ENCODE results near the gene BST1. TPM values are rescaled to one million over a fixed set of nuclear protein-coding genes. Genes with fewer than 3 reads are reported as not detected.

BST1 gene
- polyA plus RNA-seq, 1 experiment = 27.6 TPM

DNA sequence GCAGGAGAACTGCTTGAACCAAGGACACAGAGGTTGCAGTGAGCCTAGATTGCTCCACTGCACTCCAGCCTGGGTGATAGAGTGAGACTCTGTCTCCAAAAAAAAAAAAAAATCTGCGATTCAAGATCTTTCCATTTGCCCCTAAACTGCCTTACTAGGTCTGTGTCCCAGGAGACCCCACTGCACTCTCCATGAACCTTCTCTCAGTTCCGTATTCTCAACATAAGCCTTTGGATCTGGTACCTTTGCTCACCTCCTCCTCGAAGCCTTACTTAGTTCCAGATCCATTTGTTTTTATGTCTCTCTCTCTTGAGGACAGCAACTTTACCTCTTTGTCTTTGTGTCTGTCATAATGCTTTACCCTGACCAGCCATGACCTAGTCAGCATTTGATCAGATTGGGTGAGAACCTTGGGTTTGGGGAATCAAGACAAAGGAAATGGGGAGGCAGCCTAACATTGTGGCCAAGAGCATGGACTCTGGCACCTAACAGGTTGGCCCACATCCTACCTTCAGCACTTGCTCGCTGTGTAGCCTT lies 33.7 kb downstream of the BST1 start:
- TF ChIP-seq, protein P1, sequence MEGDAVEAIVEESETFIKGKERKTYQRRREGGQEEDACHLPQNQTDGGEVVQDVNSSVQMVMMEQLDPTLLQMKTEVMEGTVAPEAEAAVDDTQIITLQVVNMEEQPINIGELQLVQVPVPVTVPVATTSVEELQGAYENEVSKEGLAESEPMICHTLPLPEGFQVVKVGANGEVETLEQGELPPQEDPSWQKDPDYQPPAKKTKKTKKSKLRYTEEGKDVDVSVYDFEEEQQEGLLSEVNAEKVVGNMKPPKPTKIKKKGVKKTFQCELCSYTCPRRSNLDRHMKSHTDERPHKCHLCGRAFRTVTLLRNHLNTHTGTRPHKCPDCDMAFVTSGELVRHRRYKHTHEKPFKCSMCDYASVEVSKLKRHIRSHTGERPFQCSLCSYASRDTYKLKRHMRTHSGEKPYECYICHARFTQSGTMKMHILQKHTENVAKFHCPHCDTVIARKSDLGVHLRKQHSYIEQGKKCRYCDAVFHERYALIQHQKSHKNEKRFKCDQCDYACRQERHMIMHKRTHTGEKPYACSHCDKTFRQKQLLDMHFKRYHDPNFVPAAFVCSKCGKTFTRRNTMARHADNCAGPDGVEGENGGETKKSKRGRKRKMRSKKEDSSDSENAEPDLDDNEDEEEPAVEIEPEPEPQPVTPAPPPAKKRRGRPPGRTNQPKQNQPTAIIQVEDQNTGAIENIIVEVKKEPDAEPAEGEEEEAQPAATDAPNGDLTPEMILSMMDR (IDR thresholded peaks at IDR 0.05; ENCODE audit: low read depth, low read length) = no peak
- no peak for DNase-seq (ENCODE audit: low read depth, low spot score)
- POLR2A ChIA-PET = no interaction called here
- Histone ChIP-seq H3K9me3 (ENCODE audit: control insufficient read depth, insufficient read depth, low read length) (peaks cover 7% of the 10 kb centered on the region; the same call in 1 of the 2 replicates), H3K27me3 (ENCODE audit: control insufficient read depth, insufficient read depth, low read length) (no peaks in the 10 kb centered on the region), H3K4me3 (ENCODE audit: low read depth, low read length) (no peak overlapping the region), H3K27ac (ENCODE audit: low read depth, low read length) (no peak overlapping the region)
- CTCF ChIA-PET = interaction anchor here (1.0 kb wide), 1 partner anchor 145 kb away, joined by 3 read pairs; no protein-coding TSS in a partner anchor

DNA sequence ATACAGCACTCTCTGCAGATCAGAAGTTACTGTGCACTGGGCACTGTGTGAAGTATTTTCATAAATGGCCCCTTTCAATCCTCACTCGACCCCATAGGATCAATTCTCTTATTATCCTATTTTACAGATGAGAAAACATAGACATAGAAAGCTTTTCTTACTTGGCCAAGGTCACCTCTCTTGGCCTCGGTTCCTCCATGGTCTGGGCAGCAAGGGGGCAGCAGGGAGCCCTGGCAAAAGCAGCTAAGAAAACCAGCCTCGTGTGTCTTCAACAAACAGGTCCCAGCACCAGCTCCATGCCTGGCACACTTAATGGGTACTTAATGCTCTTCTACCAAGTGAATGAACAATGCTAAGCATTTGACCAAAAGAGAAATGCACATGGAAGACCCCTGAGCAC lies 34.4 kb downstream of the BST1 start:
- TF ChIP-seq, protein P1 (IDR thresholded peaks at IDR 0.05; ENCODE audit: low read depth, low read length) = no peak
- ChIA-PET POLR2A (no interaction called here), CTCF (interaction anchor here (1.0 kb wide), 1 partner anchor 145 kb away, joined by 3 read pairs; no protein-coding TSS in a partner anchor)
- H3K27me3 ChIP-seq (ENCODE audit: control insufficient read depth, insufficient read depth, low read length) = no peaks in the 10 kb centered on the region
- H3K4me3 ChIP-seq (ENCODE audit: low read depth, low read length) = no peak overlapping the region
- no peak for DNase-seq (ENCODE audit: low read depth, low spot score)
- peaks cover 14% of the 10 kb centered on the region; the same call in 1 of the 2 replicates for H3K9me3 ChIP-seq (ENCODE audit: control insufficient read depth, insufficient read depth, low read length)
- no peak overlapping the region for H3K27ac ChIP-seq (ENCODE audit: low read depth, low read length)

DNA sequence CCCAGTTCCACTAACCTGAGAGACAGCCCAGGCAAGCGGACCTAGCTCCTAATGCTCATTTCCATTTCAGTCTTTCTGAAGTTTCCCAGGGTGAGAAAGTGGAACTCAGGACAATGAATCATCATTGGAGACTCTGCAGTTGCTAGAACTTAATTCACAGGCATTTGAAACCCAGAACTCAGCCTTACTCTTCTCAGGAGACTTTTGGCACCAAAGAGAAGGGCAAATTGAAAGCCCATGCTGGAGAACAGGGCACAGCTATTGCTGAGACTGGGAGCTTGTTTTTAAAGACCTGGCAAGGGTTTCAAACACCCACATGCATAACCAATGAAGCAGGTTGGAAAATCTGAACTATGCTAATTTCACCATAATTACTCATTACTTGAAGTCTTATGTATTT lies 36.0 kb downstream of the BST1 start:
- H3K4me3 ChIP-seq (ENCODE audit: low read depth, low read length) = no peak overlapping the region
- DNase-seq (ENCODE audit: low read depth, low spot score) = no peak
- H3K9me3 ChIP-seq (ENCODE audit: control insufficient read depth, insufficient read depth, low read length) = peaks cover 20% of the 10 kb centered on the region; the same call in 1 of the 2 replicates
- H3K27me3 ChIP-seq (ENCODE audit: control insufficient read depth, insufficient read depth, low read length) = no peaks in the 10 kb centered on the region
- no peak overlapping the region for H3K27ac ChIP-seq (ENCODE audit: low read depth, low read length)
- CTCF ChIA-PET = no interaction called here
- POLR2A ChIA-PET = interaction anchor here (0.7 kb wide), 1 partner anchor 76 kb away, joined by 4 read pairs; no protein-coding TSS in a partner anchor
- TF ChIP-seq, protein P1 (IDR thresholded peaks at IDR 0.05; ENCODE audit: low read depth, low read length) = no peak

DNA sequence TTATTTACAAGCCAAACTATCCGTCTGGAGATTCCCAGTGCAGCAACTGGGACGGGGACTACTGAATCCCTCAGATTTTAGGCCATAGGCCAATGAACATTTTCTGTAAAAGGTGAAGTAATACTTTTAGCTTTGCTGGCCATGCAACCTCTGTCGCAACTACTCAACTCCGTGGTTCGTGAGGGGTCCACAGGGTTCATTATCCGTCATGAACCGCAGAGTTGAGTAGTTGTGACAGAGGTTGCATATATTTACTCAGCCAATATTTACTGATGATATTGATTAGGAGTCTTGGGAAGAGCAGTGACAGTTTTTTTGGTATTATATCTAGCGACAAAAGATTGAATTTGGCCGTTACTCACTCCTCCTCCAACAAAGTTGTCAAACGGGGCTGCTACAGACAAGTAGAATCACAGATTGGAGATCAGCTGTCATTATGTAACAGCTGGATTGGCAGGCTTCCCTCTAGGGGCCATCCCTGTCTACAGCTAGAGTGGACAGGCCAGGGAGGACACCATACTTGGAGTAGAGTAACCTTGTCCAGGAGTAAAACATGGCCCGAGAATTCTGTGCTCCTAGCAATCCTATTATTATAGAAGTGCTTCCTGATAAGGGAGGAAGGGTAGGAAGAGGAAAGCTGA lies 38.0 kb downstream of the BST1 start:
- H3K4me3 ChIP-seq (ENCODE audit: low read depth, low read length) = no peak overlapping the region
- peaks cover 20% of the 10 kb centered on the region; the same call in 1 of the 2 replicates for H3K9me3 ChIP-seq (ENCODE audit: control insufficient read depth, insufficient read depth, low read length)
- H3K27ac ChIP-seq (ENCODE audit: low read depth, low read length) = no peak overlapping the region
- POLR2A ChIA-PET = no interaction called here
- TF ChIP-seq, protein P1 (IDR thresholded peaks at IDR 0.05; ENCODE audit: low read depth, low read length) = no peak
- CTCF ChIA-PET = interaction anchor here (1.0 kb wide), 1 partner anchor 9 kb away, joined by 3 read pairs; no protein-coding TSS in a partner anchor
- H3K27me3 ChIP-seq (ENCODE audit: control insufficient read depth, insufficient read depth, low read length) = no peaks in the 10 kb centered on the region
- no peak for DNase-seq (ENCODE audit: low read depth, low spot score)

DNA sequence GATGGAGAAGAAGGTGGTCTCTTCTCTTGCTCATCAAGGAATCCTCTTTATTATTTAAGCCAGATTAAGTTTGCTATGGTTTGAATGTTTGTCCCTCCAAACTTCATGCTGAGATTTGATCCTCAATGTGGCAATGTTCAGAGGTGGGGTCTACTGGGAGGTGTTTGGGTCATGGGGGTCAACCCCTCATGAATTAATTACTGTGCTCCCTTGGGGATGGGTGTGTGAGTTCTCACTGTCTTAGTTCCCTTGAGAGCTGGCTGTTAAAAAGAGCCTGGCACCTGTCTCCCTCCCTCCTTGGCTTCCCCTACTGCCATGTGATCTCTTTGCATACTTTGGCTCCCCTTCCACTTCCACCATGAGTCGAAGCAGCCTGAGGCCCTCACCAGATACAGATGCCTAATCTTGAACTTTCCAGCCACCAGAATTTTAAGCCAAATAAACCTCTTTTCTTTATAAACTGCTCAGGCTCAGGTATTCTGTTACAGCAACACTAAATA lies 39.3 kb downstream of the BST1 start:
- ChIA-PET CTCF (interaction anchor here (1.0 kb wide), 1 partner anchor 10 kb away, joined by 3 read pairs; no protein-coding TSS in a partner anchor), POLR2A (no interaction called here)
- Histone ChIP-seq H3K27me3 (ENCODE audit: control insufficient read depth, insufficient read depth, low read length) (no peaks in the 10 kb centered on the region), H3K4me3 (ENCODE audit: low read depth, low read length) (no peak overlapping the region), H3K27ac (ENCODE audit: low read depth, low read length) (no peak overlapping the region), H3K9me3 (ENCODE audit: control insufficient read depth, insufficient read depth, low read length) (peaks cover 20% of the 10 kb centered on the region; the same call in 1 of the 2 replicates)
- TF ChIP-seq, protein P1 (IDR thresholded peaks at IDR 0.05; ENCODE audit: low read depth, low read length) = no peak
- no peak for DNase-seq (ENCODE audit: low read depth, low spot score)
